HepG2 (cell line): ENCODE measurements around the gene HEATR5B. TPM values are rescaled to one million over a fixed set of nuclear protein-coding genes. Genes with fewer than 3 reads are reported as not detected.
A peak's percentile ranks its signal among the peaks of the same experiment; 100 is the strongest.

Source experiments
- CENPX ChIP-seq: sonication (generic); formaldehyde crosslinking; IDR thresholded peaks from 2 replicates; pipeline ENCODE4 v1.9.0; 2021; ENCODE audit warnings: mild to moderate bottlenecking, missing genetic modification reagents, moderate library complexity
- KMT2B ChIP-seq: IDR thresholded peaks from 2 replicates; pipeline ENCODE4 v1.6.1; 2016; ENCODE audit warnings: missing genetic modification reagents, missing compliant biosample characterization
- LRRFIP1 ChIP-seq: sonication (generic); formaldehyde crosslinking; conservative IDR thresholded peaks from 2 replicates; pipeline ENCODE4 v1.4.0; 2020; ENCODE audit warnings: missing genetic modification reagents
- NR2F2 ChIP-seq: IDR thresholded peaks from 2 replicates; pipeline ENCODE4 v1.6.1; 2012; ENCODE audit warnings: low read depth, inconsistent platforms, borderline replicate concordance
- ZBTB4 ChIP-seq: sonication (generic); formaldehyde crosslinking; IDR thresholded peaks from 2 replicates; pipeline ENCODE4 v1.4.0; 2020; ENCODE audit warnings: missing genetic modification reagents, mild to moderate bottlenecking, borderline replicate concordance
- ZIK1 ChIP-seq: sonication (generic); formaldehyde crosslinking; IDR thresholded peaks from 2 replicates; pipeline ENCODE4 v1.5.0; 2020; ENCODE audit warnings: mild to moderate bottlenecking, low read depth, missing genetic modification reagents, borderline replicate concordance
- ZNF12 ChIP-seq: sonication (generic); formaldehyde crosslinking; IDR thresholded peaks from 2 replicates; pipeline ENCODE4 v1.5.0; 2020; ENCODE audit warnings: missing genetic modification reagents
- ZNF530 ChIP-seq: sonication (generic); formaldehyde crosslinking; IDR thresholded peaks from 2 replicates; pipeline ENCODE4 v1.5.0; 2020; ENCODE audit warnings: low read depth, mild to moderate bottlenecking, missing genetic modification reagents
- polyA plus RNA-seq, 8 experiments: library from polyadenylated mRNA; depleted of rRNA in 3 of 8; stranded (reverse) in 7 of 8; unstranded in 1 of 8; fragments of >200 nt; fragmentation: Illumina TruSeq in 4 of 8; extraction: Trizol in 4 of 8; gene quantifications; 2 replicates each; pipeline versions ENCODE4 v1.2.1 to v1.2.3, GENCODE V29; 2011 to 2016; ENCODE audit warnings: low read depth in 4 of 8, missing spikeins in 1 of 8, mixed read lengths in 1 of 8; ENCODE audit not compliant: insufficient read depth in 1 of 8
- total RNA-seq, 5 experiments: library from RNA; depleted of rRNA; stranded (reverse); fragments of >200 nt; fragmentation: Illumina TruSeq; extraction: Trizol; gene quantifications; 2 replicates each; pipeline ENCODE4 v1.2.3, GENCODE V29; 2016; ENCODE audit warnings: low read depth in 1 of 5
- TF ChIP-seq, protein P1 (sequence below): IDR thresholded peaks from 2 replicates; pipeline ENCODE4 v1.6.1; 2016; ENCODE audit warnings: missing compliant biosample characterization, missing genetic modification reagents, borderline replicate concordance
- TF ChIP-seq, protein P2 (sequence below): sonication (generic); formaldehyde crosslinking; conservative IDR thresholded peaks from 2 replicates; pipeline ENCODE4 v1.8.0; 2022; ENCODE audit warnings: mild to moderate bottlenecking, moderate library complexity, missing genetic modification reagents
- TF ChIP-seq, protein P3 (sequence below): sonication (generic); formaldehyde crosslinking; IDR thresholded peaks from 2 replicates; pipeline ENCODE4 v1.4.0; 2020; ENCODE audit warnings: missing genetic modification reagents

The HEATR5B gene
- total and polyA plus RNA-seq, 2 of the 13 experiments (the other 11 are each of a cell fraction or from before 2014, with no cell fraction given) = 12.7 to 16.3 TPM

- TF ChIP-seq, protein P1, sequence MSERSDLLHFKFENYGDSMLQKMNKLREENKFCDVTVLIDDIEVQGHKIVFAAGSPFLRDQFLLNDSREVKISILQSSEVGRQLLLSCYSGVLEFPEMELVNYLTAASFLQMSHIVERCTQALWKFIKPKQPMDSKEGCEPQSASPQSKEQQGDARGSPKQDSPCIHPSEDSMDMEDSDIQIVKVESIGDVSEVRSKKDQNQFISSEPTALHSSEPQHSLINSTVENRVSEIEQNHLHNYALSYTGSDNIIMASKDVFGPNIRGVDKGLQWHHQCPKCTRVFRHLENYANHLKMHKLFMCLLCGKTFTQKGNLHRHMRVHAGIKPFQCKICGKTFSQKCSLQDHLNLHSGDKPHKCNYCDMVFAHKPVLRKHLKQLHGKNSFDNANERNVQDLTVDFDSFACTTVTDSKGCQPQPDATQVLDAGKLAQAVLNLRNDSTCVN (CRISPR knock-in tag) = peak; percentile 26; the same call in 1 of the 2 replicates
- TF ChIP-seq CENPX (CRISPR knock-in tag) (no peak), KMT2B (CRISPR knock-in tag) (peak; percentile 69), LRRFIP1 (CRISPR knock-in tag) (no peak), ZIK1 (CRISPR knock-in tag) (0 out of 2 replicates have a peak, but pooled peaks have one; percentile 39), ZNF530 (CRISPR knock-in tag) (peak; percentile 74; the same call in 1 of the 2 replicates), ZNF12 (CRISPR knock-in tag) (peak; percentile 48), NR2F2 (no peak; the same call in 1 of the 2 replicates), ZBTB4 (no peak; the same call in 1 of the 2 replicates)
- TF ChIP-seq, protein P2, sequence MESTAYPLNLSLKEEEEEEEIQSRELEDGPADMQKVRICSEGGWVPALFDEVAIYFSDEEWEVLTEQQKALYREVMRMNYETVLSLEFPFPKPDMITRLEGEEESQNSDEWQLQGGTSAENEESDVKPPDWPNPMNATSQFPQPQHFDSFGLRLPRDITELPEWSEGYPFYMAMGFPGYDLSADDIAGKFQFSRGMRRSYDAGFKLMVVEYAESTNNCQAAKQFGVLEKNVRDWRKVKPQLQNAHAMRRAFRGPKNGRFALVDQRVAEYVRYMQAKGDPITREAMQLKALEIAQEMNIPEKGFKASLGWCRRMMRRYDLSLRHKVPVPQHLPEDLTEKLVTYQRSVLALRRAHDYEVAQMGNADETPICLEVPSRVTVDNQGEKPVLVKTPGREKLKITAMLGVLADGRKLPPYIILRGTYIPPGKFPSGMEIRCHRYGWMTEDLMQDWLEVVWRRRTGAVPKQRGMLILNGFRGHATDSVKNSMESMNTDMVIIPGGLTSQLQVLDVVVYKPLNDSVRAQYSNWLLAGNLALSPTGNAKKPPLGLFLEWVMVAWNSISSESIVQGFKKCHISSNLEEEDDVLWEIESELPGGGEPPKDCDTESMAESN = peak; percentile 43; the same call in 1 of the 2 replicates
- TF ChIP-seq, protein P3, sequence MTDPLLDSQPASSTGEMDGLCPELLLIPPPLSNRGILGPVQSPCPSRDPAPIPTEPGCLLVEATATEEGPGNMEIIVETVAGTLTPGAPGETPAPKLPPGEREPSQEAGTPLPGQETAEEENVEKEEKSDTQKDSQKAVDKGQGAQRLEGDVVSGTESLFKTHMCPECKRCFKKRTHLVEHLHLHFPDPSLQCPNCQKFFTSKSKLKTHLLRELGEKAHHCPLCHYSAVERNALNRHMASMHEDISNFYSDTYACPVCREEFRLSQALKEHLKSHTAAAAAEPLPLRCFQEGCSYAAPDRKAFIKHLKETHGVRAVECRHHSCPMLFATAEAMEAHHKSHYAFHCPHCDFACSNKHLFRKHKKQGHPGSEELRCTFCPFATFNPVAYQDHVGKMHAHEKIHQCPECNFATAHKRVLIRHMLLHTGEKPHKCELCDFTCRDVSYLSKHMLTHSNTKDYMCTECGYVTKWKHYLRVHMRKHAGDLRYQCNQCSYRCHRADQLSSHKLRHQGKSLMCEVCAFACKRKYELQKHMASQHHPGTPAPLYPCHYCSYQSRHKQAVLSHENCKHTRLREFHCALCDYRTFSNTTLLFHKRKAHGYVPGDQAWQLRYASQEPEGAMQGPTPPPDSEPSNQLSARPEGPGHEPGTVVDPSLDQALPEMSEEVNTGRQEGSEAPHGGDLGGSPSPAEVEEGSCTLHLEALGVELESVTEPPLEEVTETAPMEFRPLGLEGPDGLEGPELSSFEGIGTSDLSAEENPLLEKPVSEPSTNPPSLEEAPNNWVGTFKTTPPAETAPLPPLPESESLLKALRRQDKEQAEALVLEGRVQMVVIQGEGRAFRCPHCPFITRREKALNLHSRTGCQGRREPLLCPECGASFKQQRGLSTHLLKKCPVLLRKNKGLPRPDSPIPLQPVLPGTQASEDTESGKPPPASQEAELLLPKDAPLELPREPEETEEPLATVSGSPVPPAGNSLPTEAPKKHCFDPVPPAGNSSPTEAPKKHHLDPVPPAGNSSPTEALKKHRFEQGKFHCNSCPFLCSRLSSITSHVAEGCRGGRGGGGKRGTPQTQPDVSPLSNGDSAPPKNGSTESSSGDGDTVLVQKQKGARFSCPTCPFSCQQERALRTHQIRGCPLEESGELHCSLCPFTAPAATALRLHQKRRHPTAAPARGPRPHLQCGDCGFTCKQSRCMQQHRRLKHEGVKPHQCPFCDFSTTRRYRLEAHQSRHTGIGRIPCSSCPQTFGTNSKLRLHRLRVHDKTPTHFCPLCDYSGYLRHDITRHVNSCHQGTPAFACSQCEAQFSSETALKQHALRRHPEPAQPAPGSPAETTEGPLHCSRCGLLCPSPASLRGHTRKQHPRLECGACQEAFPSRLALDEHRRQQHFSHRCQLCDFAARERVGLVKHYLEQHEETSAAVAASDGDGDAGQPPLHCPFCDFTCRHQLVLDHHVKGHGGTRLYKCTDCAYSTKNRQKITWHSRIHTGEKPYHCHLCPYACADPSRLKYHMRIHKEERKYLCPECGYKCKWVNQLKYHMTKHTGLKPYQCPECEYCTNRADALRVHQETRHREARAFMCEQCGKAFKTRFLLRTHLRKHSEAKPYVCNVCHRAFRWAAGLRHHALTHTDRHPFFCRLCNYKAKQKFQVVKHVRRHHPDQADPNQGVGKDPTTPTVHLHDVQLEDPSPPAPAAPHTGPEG (CRISPR knock-in tag) = peak; percentile 99
Observed at GRCh38 chr2:36966370-36967235, 117.6 kb downstream of the HEATR5B start, which contains the start of gene STRN (continued).
